GM19395 (cell line): ENCODE measurements around the gene WDR37.
"Not testable (repeated sequence)": the region's sequence is repeated elsewhere in the genome, so short reads cannot be mapped to it uniquely, and the experiment has no call there.

Experiments
- ATAC-seq: cut with Tn5 transposase; IDR thresholded peaks from one replicate; pipeline ENCODE4 v1.9.1; 2021; ENCODE audit warnings: mild to moderate bottlenecking, moderate library complexity; ENCODE audit not compliant: unreplicated experiment

The WDR37 gene

GRCh38 chr10:1149793-1150637, 93.8 kb downstream of the WDR37 start:
- ATAC-seq, result no peak

DNA sequence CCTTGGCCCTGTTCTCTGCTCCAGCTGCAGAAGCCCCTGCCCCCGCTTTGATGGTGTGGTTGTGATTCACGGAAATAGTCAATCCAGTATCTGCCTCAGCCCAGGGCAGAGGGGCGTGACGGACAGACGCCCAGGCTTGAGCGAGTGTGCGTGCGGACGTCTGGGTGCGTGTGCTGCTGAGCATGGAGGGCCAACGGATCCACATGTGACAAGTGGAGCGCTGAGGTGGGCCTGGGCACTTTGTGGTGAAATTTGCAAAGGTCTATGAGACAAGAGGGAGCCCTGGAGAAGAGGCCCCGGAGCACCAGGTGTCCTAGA, 94.4 kb downstream of the WDR37 start:
- no peak for ATAC-seq

GRCh38 chr10:1151076-1152033, 95.2 kb downstream of the WDR37 start:
- peak; percentile 67 for ATAC-seq

DNA sequence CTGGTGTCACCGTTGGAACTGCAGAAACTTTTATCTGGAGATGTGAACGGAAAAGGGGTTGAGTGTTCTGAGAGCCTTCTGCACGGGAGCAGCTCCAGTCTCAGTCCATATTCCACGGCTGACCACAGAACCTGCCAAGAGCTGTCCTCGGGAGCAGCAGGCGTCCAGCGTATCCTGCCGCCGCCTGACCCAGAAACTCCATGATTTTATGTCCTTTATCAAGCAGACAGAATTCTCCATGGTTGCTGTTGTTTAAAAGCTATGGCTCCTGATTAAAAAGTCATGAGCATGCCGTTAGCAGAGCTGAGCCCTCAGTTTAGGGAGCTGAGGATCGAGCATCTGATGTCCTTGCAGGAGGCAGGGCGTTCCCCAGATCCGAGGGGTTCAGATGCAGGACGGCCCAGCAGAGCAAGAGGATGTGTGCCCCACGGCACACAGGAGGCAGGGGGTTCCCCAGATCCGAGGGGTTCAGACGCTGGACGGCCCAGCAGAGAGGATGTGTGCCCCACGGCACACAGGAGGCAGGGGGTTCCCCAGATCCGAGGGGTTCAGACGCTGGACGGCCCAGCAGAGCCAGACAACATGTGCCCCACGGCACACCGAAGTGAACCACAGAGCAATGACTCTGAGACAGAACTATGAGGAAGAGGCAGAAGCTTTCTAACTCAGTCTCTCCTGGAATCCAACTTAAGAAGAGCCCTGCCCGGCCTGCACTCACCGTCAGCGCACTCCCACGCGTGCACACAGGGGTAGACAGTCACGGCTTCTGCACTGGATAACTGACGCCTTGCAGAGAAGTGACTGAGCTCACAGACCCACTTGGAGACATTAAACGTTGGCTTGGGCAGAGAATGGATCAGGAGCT, 96.4 kb downstream of the WDR37 start:
- no peak for ATAC-seq

GRCh38 chr10:1153251-1153763, 97.1 kb downstream of the WDR37 start:
- ATAC-seq, result no peak

DNA sequence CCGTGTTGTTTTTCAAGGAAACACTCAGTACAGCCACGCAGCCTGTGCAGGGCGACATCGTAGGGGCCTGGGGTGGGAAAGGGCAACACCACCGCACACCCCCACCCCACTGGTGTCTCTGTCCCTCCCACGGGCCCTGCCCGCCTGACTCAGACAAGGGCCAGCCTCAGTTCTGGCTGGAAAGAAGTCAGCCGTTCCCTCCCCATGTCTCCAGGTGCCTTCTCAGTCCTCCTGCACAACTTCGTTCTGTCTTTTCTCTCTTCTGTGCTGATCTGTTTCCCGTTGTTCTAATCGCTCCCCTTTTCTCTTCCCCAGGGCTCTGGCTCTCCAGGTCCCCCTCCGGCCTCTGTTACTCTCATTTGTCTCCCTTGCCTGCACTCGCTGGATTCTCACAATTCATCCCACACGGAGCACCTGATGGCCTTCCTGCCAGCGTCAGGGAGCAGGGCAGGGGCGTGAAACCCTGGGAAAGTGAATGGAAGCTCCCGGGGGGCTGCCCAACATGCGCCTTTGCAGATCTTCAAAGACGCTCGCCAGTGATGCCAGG, 97.7 kb downstream of the WDR37 start:
- no peak for ATAC-seq

- ATAC-seq, result no peak
These were observed 98.5 kb downstream of the WDR37 start for GRCh38 chr10:1154531-1155295.

- no peak for ATAC-seq
These were observed 99.8 kb downstream of the WDR37 start for GRCh38 chr10:1155791-1156615.

GRCh38 chr10:1156616-1156886, 100.4 kb downstream of the WDR37 start:
- ATAC-seq, result no peak

- no peak for ATAC-seq
These were observed 100.9 kb downstream of the WDR37 start for GRCh38 chr10:1156921-1157614.

GRCh38 chr10:1157615-1157933, 101.4 kb downstream of the WDR37 start:
- no peak for ATAC-seq

DNA sequence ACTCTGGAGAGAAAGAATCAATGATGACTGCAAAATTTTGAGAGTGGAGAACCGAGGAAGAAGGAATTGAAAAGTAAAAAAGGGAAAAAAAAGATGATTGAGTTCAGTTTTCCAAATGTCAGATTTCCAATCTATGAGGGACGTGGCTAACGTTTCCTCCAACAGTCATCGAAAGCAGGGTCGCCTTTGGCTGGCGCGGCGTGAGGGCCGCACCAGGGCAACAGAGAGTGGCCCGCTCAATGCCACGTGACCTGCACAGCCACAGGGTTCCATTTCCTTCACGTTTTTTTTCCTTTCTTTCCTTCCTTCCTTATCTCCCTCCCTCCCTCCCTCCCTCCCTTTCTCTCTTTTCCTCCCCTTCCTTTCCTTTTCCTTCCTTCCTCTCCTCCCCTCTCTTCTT, 101.9 kb downstream of the WDR37 start:
- no peak for ATAC-seq

DNA sequence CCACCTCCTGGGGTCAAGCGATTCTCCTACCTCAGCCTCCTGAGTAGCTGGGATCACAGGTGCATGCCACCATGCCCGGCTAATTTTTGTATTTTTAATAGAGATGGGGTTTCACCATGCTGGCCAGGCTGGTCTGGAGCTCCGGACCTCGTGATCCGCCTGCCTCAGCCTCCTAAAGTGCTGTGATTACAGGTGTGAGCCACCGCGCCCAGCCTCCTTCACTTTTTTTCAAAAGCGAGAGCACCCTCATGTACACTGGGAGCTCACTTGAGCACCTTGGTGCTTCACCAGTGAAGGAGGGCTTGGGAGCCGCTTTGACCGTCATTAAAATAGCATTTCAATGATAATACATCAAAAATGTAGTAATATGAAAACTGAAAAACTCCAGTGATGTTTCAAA, 102.4 kb downstream of the WDR37 start:
- not testable (repeated sequence) for ATAC-seq

DNA sequence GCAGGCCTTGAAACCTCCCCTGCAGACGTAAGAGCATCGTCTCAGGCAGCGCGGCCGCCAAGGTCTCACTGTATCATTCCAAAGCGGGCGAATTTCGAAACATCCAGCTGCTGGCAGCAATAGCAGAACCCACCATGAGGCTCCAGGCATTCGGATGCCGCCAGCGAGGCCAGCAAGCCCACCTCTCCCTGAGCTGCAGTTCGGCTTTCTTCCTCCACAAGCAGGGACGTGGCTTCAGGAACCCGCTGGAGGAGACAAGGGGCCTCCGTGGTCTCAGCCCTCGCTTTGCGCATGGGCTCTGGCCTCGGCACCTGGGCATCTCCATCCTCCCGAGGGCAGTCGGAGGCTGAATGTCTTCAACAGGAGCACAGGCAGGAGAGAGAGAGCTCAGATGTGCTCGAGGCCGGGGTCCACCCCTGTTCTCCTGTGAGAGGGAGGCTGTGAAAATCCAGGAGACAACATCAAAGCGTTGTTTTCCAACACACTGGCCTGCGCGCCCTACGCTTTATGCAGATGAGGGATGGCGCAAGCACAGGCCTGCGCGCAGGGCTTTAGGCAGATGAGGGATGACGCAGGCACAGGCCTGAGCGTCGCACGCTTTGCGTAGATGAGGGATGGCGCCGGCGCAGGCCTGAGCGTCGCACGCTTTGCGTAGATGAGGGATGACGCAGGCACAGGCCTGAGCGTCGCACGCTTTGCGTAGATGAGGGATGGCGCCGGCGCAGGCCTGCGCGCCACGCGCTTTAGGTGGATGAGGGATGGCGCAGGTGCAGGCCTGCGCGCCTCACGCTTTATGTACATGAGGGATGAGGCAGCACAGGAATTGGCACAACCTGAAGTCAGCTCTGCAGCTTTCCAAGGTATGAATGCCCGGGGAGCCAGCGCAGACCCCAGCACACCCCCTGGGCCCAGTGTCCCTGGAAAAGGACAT, 103.2 kb downstream of the WDR37 start:
- ATAC-seq, result no peak

GRCh38 chr10:1160561-1161314, 104.6 kb downstream of the WDR37 start:
- ATAC-seq, result no peak

DNA sequence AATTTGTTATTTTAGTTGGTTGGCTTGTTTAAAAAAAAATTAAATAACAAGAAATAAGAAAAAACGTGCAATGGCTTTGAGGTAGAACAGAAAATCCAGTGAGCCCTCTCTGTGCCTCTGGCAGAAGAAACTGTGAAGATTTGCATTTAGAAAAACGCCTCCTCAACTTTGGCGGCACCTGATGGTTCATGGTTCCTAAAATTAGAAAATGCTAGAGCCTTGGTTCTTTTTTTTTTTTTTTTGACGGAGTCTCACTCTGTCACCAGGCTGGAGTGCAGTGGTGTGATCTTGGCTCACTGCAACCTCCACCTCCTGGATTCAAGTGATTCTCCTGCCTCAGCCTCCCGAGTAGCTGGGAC, 105.1 kb downstream of the WDR37 start:
- not testable (repeated sequence) for ATAC-seq
